Gastrocnemius medialis (tissue), 4 donors: ENCODE data around the gene MAGEA10.

Experiments used
- CTCF ChIP-seq, 5 experiments: fragments of 450-650 bp in 3 of 5; fragments of 200-600 bp in 2 of 5; sonication (generic) in 2 of 5; IDR thresholded peaks in 4 of 5; conservative IDR thresholded peaks in 1 of 5; 1 replicate in 4 of 5; 2 replicates in 1 of 5; pipeline ENCODE4 v1.5.1; 2016 to 2019; ENCODE audit warnings: antibody characterized with exemption in 5 of 5, mild to moderate bottlenecking in 3 of 5, moderate library complexity in 3 of 5
- POLR2A ChIP-seq, 2 donors: fragments of 450-650 bp; IDR thresholded peaks; one replicate each; pipeline ENCODE4 v1.6.1; 2017; ENCODE audit warnings: antibody characterized with exemption in 2 of 2, mild to moderate bottlenecking in 2 of 2, moderate library complexity in 2 of 2

- TF ChIP-seq CTCF (IDR thresholded peaks at IDR 0.05 in 4 of 5, conservative IDR thresholded peaks at IDR 0.05 in 1 of 5) (no peak), POLR2A (IDR thresholded peaks at IDR 0.05) (no peak)
These were observed 498 bp downstream of the MAGEA10 start for GRCh38 chrX:152137771-152138387.
